Fibroblast of pulmonary artery (primary cell): ENCODE results near the gene ERF.

ENCODE experiments used
- DNase-seq: peaks from one replicate; pipeline ENCODE4 v3.0.0-alpha.2; 2010; ENCODE audit warnings: low read depth
- H3K4me3 ChIP-seq: replicated peaks from 2 replicates; pipeline ENCODE4 v1.5.1; 2011; ENCODE audit warnings: low read depth, mild to moderate bottlenecking, control low read depth, low read length, moderate library complexity
- TF ChIP-seq, protein P1 (sequence below): IDR thresholded peaks from 2 replicates; pipeline ENCODE4 v1.5.1; 2011; ENCODE audit warnings: mild to moderate bottlenecking, control low read depth, low read length, inconsistent platforms; ENCODE audit errors: missing control alignments

ERF gene

DNA sequence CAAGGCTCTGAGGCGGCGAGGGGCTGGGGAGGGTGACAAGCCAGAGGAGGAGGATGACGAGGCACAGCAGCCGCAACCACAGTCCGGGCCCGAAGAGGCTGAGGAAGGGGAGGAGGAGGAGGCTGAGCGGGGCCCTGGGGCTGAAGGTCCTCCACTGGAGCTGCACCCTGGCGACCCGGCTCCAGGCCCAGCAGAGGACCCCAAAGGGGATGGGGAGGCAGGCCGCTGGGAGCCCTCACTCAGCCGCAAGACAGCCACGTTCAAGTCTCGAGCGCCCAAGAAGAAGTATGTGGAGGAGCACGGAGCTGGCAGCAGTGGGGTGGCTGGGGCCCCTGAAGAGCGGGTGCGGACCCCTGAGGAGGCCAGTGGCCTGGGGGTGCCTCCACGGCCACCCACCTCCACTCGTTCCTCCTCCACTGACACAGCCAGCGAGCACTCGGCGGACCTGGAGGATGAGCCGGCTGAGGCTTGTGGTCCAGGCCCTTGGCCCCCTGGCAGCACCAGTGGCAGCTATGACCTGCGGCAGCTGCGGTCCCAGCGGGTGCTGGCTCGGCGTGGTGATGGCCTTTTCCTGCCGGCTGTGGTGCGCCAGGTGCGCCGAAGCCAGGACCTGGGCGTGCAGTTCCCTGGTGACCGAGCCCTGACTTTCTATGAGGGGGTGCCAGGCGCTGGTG is 17.1 kb upstream of the ERF start:
- TF ChIP-seq, protein P1, sequence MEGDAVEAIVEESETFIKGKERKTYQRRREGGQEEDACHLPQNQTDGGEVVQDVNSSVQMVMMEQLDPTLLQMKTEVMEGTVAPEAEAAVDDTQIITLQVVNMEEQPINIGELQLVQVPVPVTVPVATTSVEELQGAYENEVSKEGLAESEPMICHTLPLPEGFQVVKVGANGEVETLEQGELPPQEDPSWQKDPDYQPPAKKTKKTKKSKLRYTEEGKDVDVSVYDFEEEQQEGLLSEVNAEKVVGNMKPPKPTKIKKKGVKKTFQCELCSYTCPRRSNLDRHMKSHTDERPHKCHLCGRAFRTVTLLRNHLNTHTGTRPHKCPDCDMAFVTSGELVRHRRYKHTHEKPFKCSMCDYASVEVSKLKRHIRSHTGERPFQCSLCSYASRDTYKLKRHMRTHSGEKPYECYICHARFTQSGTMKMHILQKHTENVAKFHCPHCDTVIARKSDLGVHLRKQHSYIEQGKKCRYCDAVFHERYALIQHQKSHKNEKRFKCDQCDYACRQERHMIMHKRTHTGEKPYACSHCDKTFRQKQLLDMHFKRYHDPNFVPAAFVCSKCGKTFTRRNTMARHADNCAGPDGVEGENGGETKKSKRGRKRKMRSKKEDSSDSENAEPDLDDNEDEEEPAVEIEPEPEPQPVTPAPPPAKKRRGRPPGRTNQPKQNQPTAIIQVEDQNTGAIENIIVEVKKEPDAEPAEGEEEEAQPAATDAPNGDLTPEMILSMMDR = no peak
- DNase-seq = no peak
- no peak overlapping the region for H3K4me3 ChIP-seq

DNA sequence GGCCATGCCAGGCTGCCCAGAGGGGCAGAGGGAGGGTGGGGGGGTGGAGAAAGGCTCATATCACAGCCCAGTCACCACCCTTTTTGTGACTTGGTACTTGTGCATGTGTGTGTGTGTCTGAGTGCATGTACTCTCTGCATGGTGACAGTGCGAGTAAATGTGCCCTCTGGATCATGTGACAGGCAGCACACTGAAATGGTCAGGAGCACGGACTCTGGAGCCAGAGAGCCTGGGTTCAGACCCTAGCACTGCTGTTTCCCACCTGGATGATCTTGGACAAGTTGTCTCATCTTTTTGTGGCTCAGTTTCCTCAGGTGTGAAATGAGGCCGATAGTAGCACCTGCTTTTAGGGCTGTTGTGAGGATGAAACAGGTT is 16.1 kb upstream of the ERF start:
- TF ChIP-seq, protein P1 = no peak
- peak overlapping the region; percentile 82 for H3K4me3 ChIP-seq
- DNase-seq = no peak

DNA sequence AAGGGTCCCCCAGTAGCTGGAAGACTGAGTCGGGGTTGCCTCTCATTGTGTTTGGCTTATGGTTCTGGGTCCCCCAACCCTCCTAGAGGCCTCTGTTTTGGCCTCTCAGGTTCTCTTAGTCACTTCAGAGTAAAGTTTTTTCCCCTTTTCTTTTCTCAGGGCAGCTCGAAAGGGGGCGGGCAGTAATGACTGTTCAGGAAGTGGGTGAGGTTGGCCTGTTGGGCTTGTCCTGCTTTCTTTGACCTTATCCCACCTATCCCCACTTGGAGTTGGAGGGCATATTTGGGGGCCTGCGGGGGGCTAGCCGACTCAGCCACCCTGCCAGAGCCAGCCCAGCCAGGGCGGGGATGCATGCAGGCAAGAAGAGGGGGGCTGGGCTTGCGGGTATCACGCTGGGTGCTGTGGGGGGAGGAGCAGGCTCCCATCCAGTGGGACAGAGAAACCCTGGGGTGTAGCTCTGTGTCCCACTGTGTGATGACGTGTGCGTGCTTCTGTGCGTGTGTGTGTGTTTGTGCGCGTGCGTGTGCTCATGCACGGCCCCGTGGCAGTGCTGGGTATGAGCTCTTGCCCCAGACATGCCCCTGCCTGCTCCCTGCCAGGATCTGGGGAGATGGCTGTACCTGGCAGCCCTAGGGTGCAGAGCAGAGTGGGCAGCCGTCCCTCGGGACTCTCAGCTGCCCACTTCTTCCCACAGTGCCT is 15.6 kb upstream of the ERF start:
- TF ChIP-seq, protein P1 = no peak
- DNase-seq = peak; percentile 62
- peak overlapping the region; percentile 82 for H3K4me3 ChIP-seq

DNA sequence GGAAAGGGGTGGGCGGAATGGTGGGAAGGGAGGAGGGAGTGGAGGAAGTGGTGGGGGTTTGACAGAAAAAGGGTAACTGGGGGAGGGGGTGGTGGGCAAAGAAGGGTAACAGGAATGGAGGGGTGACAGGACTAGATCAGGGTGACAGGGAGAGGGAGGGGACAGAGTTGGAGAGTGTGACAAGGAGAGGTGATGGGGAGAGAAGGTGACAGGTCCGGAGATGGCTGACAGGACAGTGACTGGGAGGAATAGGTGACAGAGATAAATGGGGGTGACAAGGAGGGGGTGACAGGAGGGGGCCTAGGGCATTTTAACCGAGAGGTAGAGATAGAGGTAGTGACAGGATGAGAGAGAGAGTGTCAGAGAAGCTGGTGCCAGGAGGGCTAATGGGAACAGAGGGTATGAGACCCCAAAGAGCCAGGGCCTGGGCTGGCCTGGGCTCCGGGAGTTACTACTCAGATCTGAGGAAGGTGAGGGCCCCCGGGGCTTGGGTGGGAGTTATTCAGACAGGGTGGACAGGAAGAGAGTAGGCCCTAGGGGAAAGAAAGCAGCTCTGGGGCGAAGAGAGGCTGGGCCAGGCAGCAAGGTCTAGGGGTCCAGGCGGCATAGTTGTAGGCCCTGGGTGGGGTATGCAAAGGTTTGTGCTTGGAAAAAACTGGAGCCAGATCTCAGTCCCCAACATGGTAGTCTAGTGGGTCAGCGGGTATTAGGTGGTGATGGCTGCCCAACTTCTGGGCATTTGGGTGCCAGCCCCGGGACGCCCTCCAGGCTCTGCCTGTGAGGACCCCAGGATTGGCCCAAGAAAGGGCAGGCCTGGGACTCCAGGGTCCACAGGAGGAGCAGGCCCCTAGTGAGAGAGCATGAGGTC is 14.8 kb upstream of the ERF start:
- DNase-seq = no peak
- TF ChIP-seq, protein P1 = no peak
- peak overlapping the region; percentile 82 for H3K4me3 ChIP-seq

DNA sequence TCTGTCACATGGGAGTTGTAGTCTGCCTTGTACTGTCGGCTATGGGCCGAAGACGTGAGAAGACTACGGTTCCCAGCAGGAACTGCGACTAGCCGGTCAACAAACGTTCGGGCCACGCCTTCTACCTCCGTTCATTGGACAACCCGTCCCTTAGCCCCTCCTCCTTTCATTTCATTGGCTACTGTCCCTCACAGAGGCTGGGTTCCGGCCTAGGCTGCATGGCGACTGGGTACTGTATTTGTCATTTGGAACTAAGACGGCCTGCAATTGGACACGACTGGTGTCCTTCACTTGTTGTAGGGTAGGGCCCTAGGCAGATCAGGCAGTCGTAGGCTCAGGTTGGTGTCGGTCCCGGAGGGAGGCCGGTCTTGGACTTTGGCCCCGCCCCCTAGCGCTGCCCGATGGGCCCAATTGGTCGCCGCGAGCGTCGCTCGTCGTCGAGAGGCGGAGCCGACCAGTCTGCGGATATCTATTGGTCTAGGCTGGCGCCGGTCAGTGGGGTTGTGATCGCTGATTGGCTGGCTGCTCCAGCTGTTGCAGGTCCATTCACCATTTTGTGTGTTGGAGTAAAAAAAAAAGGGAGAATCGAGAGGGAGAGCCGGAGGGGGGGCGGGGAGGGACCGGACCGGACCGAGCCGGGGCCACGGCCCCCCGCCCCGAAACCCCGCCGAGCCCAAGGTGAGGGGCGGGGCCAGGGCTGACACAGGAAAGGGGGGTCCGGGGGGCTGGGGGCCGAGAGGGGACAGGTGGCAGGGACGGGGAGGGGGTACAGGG is 14.0 kb upstream of the ERF start, which contains the start of gene CIC:
CIC (plus strand) TSS at position 549 of the 774 bp plus-strand sequence. CDS start 2,532 bp downstream, outside the sequence.
- H3K4me3 ChIP-seq = peak within 1 kb of the TSS; percentile 90
- peak; percentile 100 for DNase-seq
- TF ChIP-seq, protein P1 = no peak

DNA sequence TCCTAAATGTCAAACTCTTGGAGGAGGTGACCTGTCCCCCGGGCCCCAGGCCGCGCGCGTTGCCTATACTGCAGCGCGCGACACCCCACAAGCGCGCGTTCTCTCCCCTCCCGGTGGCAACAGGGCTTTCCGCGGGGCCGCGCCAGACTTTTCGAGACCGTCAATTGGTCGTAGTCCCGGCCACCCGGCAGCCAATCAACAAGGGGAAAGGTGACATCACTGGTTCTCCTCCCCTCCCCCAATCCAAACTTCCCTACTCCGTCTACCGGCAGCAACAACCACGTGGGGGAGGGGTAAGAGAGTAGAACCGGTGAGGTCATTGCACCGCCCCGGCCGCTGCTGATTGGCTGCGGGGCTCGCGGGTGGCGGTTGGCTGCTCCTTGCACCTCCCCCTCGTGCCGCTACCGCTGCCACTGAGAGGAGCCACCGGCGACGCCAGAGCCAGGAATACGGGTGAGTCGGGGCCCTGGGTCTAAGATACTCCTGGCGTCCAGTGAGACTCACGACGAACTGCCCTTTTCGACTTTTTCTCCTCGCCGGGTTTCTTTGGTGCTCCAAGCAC is 13.3 kb upstream of the ERF start:
- TF ChIP-seq, protein P1 = no peak
- peak; percentile 100 for DNase-seq
- H3K4me3 ChIP-seq = peak overlapping the region; percentile 90
